GM21526 (cell line): ENCODE measurements around the gene ZNF146.
"Not testable (repeated sequence)": the region's sequence is repeated elsewhere in the genome, so short reads cannot be mapped to it uniquely, and the experiment has no call there.

Experiments used
- ATAC-seq: cut with Tn5 transposase; IDR thresholded peaks from one replicate; pipeline ENCODE4 v1.9.1; 2021; ENCODE audit warnings: moderate library complexity; ENCODE audit not compliant: unreplicated experiment, low FRiP score

ZNF146 gene

GRCh38 chr19:36214386-36215275, at the start of gene ZNF146, which contains the start of gene ZNF565:
ZNF146 (plus strand) TSS chr19:36215106; CDS start chr19:36236441, 21,335 bp downstream.
ZNF565 (minus strand) TSS chr19:36214665; CDS start chr19:36201985, 12,680 bp downstream.
- peak; percentile 89 for ATAC-seq

- no peak for ATAC-seq
Measured at GRCh38 chr19:36169084-36169760, 45.7 kb upstream of the ZNF146 start.

- no peak for ATAC-seq
Measured at GRCh38 chr19:36172852-36173251, 42.1 kb upstream of the ZNF146 start.

GRCh38 chr19:36173846-36174245, 41.1 kb upstream of the ZNF146 start:
- not testable (repeated sequence) for ATAC-seq

GRCh38 chr19:36179077-36179476, 35.8 kb upstream of the ZNF146 start:
- not testable (repeated sequence) for ATAC-seq

GRCh38 chr19:36182612-36183244, 32.2 kb upstream of the ZNF146 start:
- ATAC-seq, result no peak

GRCh38 chr19:36183245-36183628, 31.7 kb upstream of the ZNF146 start:
- no peak for ATAC-seq

- not testable (repeated sequence) for ATAC-seq
Measured at GRCh38 chr19:36186722-36187121, 28.2 kb upstream of the ZNF146 start.

GRCh38 chr19:36196249-36196648, 18.7 kb upstream of the ZNF146 start:
- ATAC-seq, result no peak

- ATAC-seq, result no peak
Measured at GRCh38 chr19:36198119-36198518, 16.8 kb upstream of the ZNF146 start.

- ATAC-seq, result no peak
Measured at GRCh38 chr19:36201684-36202083, 13.2 kb upstream of the ZNF146 start.

GRCh38 chr19:36203293-36203692, 11.6 kb upstream of the ZNF146 start:
- no peak for ATAC-seq

GRCh38 chr19:36207605-36208252, 7.2 kb upstream of the ZNF146 start:
- ATAC-seq, result no peak

GRCh38 chr19:36209372-36209771, 5.5 kb upstream of the ZNF146 start:
- no peak for ATAC-seq

- no peak for ATAC-seq
Measured at GRCh38 chr19:36210497-36210896, 4.4 kb upstream of the ZNF146 start.

- ATAC-seq, result no peak
Measured at GRCh38 chr19:36212895-36213294, 2.0 kb upstream of the ZNF146 start.

GRCh38 chr19:36215276-36216123, 594 bp downstream of the ZNF146 start:
- no peak for ATAC-seq

- no peak for ATAC-seq
Measured at GRCh38 chr19:36221474-36221873, 6.6 kb downstream of the ZNF146 start.

- no peak for ATAC-seq
Measured at GRCh38 chr19:36222503-36222902, 7.6 kb downstream of the ZNF146 start.
